ENCODE measurements around the gene CENPL. TPM values are rescaled to one million over a fixed set of nuclear protein-coding genes. Genes with fewer than 3 reads are reported as not detected.

The CENPL gene
- total RNA-seq, 4 donors from 2014 or later = 4.9 to 8.5 (median 6.2) TPM

- TF ChIP-seq CTCF (IDR thresholded peaks at IDR 0.05; ENCODE audit: low read depth) = no peak
These were observed 27.4 kb upstream of the CENPL start for GRCh38 chr1:173852105-173852504.

DNA sequence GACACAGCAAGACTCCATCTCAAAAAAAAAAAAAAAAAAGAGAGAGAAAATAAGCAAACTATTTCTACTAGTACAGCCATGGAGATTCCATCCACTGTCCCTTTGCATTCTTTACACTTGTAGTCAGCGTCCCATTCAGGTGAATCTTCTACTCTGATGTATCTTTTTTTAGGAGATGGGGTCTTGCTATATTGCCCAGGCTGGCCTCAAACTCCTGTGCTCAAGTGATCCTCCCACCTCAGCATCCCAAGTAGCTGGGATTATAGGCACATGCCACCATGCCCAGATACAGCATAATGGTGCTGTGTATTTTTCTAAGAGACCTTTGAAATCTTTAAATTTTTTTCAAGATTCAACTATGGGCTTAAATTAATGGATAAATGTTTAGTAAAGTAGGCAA is 8.1 kb upstream of the CENPL start:
- no peak for TF ChIP-seq CTCF (IDR thresholded peaks at IDR 0.05; ENCODE audit: low read depth)

DNA sequence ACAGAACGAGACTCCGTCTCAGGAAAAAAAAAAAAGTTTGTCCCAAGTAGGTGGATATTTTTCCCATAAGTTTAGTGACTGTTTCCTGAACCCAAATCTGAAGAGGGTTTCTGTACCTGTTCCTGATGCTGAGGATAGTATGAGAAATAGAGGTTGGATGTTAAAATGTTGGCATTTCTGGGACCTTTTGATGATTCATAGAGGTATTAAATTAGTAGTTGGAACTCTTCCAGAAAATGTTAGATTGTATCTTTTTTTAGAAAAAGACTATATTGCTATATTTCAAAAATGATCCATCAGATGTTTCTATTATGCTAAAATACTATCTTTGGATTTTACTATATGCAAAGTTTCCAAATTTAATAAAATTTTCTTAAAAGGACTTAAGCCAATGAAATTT is 2.9 kb upstream of the CENPL start:
- no peak for TF ChIP-seq CTCF (IDR thresholded peaks at IDR 0.05; ENCODE audit: low read depth)

DNA sequence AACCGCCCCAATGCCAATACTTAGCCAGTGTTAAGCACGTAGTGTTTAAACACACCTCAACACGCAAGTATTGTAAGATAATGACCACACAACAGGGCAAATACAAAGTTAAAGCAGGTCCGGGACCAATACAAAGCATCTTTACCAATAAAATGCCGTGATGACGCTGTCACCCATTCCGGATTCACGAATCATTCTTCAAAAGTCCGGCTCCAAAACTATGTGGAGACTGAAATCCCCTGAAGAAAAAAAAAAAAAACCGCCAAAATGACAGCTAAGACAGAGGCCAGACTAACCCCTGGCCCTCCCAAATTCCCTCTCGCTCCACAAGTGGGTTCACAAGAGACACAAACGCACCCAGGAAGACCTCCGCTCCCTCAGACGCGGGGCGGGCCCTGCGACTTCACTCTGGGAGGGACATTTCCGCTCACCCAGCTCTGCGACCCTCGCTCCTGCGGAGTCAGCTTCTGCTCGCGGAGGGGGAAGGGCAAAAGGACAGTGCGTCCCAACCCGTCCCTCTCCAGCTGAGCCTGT is 835 bp downstream of the CENPL start:
- no peak for TF ChIP-seq CTCF (IDR thresholded peaks at IDR 0.05; ENCODE audit: low read depth)

DNA sequence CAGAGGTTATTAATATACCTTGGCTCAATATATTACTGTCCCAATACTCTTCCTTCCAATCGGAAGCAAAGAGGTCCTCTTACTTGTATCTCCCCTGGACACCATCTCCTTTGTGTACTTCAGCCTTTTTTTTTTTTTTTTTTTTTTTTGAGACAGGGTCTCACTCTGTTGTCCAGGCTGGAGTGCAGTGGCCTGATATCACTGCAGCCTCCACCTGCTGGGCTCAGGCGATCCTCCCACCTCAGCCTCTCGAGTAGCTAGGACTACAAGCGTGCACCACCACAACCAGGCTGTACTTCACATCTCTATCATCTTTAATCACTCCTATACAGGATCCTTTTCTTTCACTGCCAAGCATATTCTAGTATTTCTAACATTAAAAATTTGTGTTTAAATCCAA is 3.0 kb downstream of the CENPL start:
- no peak for TF ChIP-seq CTCF (IDR thresholded peaks at IDR 0.05; ENCODE audit: low read depth)

- TF ChIP-seq CTCF (IDR thresholded peaks at IDR 0.05; ENCODE audit: low read depth) = no peak
These were observed 6.2 kb downstream of the CENPL start for GRCh38 chr1:173818459-173818858.

- TF ChIP-seq CTCF (IDR thresholded peaks at IDR 0.05; ENCODE audit: low read depth) = no peak
These were observed 21.7 kb downstream of the CENPL start for GRCh38 chr1:173802961-173803360.

Data from subcutaneous adipose tissue (tissue), 4 donors.